Kidney glomerular epithelial cell (primary cell): ENCODE data around the gene SMARCA4.
A peak's percentile ranks its signal among the peaks of the same experiment; 100 is the strongest.
"Not testable (repeated sequence)": the region's sequence is repeated elsewhere in the genome, so short reads cannot be mapped to it uniquely, and the experiment has no call there.

Experiments used
- DNase-seq: peaks from one replicate; lab custom pipeline; 2025; lab: John Stamatoyannopoulos, UW

SMARCA4 gene

DNA sequence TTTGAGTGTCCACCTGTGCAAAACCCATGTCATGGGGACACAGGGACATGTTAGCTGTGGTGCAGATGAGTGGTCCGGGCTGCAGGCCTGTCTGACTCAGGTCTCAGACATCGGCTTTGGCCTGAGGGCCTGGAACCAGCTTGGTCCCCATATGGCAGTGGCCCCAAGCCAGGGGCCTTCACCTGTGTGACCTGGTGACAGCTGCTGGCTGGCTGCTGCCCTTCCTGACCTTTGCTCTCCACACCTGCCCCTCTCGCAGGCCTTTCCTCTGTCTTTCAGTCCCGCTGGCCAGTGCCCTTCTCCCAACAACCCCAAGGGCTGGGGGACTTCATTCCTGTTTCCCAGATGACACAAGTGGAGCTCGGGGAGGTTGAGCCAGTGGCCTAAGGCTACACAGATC is 105.5 kb downstream of the SMARCA4 start:
- no peak for DNase-seq

DNA sequence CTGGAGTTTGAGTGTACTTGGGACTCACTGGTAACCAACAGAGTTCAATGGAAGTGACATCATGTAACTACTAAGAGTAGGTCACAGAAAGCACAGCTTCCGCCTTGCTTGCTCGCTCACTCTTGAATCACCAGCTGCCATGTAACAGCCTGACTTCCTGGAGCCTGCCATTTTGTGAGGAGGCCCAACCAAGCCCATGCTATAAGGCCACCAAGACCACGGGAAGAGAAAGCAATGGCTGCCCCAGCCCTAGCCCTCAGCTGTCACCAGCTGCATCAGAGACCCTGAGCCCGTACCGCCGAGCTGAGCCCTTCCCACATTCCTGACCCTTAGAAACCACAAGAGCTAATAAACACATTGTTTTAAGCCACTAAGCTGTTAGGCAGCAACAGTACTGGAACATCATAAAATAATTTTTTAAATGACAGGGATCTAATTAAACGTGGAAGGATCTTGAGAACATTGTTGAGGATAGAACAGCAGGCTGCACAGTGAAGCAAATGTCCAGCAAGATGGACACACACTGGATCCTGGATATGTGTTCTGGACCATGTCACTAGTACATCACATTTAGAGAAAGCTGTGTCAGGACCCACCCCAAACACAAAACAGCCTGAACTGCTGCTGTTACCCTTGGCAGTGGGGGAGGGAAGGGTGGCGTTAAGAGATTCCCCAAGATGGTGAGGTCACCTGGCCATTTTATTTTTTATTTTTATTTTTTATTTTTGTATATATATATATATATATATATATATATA is 106.7 kb downstream of the SMARCA4 start:
- no peak for DNase-seq

DNA sequence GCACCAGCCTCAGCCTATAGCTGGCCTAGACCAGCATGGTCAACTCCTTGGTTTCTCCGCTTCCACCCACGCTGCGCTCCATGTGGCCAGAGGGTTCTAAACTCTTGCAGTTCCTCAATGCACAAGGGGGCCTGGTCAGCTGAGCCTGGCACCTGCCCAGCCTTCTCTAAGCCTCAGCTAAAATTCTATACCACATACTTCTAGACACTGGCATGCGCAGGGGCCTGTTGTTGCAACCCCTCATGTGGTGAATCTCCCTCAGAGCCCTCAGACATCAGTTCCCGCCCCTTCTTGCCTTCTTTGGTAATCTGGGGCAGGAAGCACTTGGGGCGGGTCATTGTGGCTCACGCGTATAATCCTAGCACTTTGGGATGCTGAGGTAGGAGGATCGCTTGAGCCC is 108.7 kb downstream of the SMARCA4 start:
- no peak for DNase-seq

DNA sequence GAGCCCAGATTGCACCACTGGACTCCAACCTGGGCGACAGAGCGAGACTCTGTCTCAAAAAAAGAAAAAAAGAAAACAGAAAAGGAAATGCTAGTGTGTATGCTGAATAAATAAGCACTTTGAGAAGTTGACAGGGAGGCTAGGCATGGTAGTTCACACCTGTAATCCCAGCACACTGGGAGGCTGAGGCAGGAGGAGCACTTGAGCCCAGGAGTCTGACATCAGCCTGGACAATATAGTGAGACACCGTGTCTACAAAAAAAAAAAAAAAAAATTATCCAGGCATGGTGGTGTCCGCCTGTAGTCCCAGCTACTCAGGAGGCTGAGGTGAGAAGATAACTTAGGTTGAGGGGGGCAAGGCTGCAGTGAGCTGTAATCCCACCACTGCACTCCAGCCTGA is 109.3 kb downstream of the SMARCA4 start:
- DNase-seq = no peak

DNA sequence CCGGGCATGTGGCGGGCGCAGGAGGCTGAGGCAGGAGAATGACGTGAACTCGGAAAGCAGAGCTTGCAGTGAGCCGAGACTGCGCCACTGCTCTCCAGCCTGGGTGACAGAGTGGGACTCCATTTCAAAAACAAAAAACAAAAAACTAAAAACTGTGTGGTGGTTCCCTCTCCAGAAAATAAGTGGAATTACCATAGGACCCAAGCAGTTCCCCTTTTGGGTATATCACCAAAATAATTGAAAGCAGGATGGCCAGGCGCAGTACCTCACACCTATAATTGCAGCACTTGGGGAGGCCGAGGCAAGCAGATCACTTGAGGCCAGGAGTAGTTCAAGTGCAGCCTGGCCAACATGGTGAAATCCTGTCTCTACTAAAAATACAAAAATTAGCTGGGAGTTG is 112.7 kb downstream of the SMARCA4 start:
- no peak for DNase-seq

DNA sequence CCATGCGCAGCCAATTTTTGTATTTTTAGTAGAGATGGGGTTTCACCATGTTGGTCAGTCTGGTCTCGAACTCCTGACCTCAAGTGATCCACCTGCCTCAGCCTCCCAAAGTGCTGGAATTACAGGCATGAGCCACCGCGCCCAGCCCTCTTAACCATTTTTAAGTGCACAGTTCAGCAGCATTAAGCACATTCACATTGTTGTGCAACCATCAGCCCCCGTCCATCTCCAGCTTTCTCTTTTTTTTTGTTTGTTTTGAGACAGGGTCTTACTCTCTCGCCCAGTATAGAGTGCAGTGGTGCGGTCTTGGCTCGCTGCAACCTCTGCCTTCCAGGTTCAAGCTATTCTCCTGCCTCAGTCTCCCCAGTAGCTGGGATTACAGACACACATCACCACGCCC is 116.0 kb downstream of the SMARCA4 start:
- not testable (repeated sequence) for DNase-seq

DNA sequence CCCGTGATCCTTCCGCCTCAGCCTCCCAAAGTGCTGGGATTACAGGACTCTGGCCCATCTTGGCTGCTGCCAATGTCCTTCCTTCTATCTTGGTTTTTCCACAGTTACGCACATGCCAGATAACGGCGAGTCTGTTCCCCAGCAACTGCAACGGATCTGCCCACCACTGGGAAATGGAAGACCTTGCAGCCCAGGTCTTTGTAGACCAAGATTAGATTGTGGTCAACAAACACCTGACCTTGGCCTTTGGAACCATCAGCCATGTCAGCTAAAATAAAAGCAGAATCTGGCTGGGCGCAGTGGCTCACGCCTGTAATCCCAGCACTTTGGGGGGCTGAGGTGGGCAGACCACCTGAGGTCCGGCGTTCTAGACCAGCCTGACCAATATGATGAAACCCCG is 118.1 kb downstream of the SMARCA4 start:
- DNase-seq = no peak

DNA sequence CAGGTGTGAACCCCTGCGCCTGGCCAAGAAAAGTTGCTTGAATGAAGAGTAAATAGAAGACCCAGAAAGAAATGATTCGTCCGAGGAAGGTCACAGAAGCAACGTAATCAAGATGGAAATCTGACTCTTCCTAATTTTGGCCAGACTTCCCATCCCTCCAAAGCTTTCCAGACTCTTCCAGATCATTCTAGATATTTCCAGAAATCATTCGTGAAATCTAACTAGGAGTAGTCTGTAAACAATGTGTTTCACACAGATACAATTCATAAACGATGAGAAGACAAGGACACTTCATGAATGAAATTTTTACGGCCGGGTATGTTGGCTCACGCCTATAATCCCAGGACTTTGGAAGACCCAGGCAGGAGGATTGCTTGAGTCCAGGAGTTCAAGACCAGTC is 119.2 kb downstream of the SMARCA4 start:
- DNase-seq = no peak

DNA sequence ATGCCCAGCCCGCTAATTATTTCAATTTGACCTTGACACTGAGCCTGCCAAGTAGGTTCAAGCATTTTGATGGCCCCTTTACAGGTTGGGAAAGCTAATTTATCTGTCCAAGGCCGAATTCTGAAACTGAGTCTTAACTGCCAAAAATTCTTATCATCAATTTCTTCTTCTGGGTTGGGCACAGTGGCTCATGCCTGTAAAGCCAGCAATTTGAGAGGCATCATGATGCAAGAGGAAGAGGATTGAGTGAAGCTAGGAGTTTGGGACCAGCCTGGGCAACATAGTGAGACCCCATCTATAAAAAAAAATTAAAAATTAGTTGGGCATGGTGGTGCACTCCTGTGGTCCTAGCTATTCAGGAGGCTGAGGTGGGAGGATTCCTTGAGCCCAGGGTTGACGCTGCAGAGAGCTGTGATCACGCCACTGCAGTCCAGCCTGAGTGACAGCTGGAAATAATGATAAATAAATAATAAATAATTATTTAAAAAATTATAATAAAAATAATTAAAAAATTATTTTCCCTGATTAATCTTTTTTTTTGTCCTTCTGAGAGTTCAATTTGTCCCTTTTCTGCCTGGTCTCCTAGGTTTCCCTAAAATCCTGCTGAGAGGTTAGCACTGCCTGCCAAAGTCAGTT is 127.2 kb downstream of the SMARCA4 start:
- DNase-seq = no peak

DNA sequence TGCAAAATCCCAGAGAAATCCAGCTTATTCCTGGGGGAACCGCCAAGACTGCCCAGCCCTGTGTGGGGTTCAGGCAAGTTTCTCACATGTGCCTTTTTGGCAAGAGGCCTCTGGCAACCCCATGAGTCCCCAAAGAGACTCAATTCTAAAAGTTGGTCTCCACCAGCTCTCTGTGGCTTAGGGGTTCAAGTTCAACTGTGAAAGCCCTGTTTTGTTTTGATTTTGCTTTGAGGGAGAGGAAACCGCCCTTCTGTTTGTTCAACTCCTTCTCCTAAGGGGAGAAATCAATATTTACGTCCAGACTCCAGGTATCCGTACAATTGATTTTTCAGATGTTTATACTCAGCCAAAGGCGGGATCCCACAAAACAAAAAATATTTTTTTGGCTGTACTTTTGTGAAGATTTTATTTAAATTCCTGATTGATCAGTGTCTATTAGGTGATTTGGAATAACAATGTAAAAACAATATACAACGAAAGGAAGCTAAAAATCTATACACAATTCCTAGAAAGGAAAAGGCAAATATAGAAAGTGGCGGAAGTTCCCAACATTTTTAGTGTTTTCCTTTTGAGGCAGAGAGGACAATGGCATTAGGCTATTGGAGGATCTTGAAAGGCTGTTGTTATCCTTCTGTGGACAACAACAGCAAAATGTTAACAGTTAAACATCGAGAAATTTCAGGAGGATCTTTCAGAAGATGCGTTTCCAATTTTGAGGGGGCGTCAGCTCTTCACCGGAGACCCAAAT is 127.8 kb downstream of the SMARCA4 start:
- no peak for DNase-seq

DNA sequence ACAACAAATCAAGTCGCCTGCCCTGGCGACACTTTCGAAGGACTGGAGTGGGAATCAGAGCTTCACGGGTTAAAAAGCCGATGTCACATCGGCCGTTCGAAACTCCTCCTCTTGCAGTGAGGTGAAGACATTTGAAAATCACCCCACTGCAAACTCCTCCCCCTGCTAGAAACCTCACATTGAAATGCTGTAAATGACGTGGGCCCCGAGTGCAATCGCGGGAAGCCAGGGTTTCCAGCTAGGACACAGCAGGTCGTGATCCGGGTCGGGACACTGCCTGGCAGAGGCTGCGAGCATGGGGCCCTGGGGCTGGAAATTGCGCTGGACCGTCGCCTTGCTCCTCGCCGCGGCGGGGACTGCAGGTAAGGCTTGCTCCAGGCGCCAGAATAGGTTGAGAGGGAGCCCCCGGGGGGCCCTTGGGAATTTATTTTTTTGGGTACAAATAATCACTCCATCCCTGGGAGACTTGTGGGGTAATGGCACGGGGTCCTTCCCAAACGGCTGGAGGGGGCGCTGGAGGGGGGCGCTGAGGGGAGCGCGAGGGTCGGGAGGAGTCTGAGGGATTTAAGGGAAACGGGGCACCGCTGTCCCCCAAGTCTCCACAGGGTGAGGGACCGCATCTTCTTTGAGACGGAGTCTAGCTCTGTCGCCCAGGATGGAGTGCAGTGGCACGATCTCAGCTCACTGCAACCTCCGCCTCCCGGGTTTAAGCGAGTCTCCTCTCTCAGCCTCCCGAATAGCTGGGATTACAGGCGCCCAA is 128.6 kb downstream of the SMARCA4 start, which contains the start of gene LDLR:
Gene LDLR, plus strand, starts transcription at position 210 of the 760 bp plus-strand sequence. Its CDS starts 86 bp downstream, at position 296.
- peak; percentile 76 for DNase-seq

DNA sequence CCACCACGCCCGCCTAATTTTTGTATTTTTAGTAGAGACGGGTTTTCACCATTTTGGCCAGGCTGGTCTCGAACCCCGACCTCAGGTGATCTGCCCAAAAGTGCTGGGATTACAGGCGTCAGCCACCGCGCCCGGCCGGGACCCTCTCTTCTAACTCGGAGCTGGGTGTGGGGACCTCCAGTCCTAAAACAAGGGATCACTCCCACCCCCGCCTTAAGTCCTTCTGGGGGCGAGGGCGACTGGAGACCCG is 129.1 kb downstream of the SMARCA4 start:
- not testable (repeated sequence) for DNase-seq

DNA sequence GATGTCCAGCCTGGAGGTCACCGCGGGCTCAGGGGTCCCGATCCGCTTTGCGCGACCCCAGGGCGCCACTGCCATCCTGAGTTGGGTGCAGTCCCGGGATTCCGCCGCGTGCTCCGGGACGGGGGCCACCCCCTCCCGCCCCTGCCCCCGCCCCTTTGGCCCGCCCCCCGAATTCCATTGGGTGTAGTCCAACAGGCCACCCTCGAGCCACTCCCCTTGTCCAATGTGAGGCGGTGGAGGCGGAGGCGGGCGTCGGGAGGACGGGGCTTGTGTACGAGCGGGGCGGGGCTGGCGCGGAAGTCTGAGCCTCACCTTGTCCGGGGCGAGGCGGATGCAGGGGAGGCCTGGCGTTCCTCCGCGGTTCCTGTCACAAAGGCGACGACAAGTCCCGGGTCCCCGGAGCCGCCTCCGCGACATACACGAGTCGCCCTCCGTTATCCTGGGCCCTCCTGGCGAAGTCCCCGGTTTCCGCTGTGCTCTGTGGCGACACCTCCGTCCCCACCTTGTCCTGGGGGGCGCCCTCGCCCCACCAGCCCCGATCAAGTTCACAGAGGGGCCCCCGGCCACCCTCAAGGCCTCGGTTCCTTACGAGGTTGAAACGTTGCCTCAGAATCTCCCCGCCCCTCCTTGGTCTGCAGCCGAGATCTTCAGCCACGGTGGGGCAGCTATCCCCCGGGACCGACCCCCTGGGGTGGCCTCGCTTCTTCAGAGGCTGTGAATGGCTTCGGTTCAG is 129.6 kb downstream of the SMARCA4 start:
- DNase-seq = peak; percentile 86

DNA sequence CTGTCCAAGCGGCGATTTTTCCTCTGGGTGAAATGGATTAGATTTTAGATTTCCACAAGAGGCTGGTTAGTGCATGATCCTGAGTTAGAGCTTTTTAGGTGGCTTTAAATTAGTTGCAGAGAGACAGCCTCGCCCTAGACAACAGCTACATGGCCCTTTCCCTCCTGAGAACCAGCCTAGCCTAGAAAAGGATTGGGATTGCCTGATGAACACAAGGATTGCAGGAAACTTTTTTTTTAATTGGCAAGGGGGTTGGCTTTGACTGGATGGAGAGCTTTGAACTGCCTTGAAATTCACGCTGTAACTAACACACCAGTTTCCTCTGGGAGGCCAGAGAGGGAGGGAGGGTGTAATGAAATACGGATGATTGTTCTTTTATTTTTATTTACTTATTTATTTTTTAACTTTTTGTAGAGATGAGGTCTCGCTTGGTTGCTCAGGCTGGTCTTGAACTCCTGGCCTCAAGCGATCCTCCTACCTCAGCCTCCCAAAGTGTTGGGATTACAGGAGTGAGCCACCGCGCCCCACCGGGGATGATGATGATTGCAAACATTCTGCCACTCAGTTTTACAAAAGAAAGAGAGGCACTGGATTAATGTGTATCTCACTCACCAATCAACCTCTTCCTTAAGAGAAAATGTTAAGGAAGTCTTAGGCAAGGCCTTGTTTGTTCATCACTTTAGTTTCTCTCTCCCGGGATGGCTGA is 130.3 kb downstream of the SMARCA4 start:
- no peak for DNase-seq

DNA sequence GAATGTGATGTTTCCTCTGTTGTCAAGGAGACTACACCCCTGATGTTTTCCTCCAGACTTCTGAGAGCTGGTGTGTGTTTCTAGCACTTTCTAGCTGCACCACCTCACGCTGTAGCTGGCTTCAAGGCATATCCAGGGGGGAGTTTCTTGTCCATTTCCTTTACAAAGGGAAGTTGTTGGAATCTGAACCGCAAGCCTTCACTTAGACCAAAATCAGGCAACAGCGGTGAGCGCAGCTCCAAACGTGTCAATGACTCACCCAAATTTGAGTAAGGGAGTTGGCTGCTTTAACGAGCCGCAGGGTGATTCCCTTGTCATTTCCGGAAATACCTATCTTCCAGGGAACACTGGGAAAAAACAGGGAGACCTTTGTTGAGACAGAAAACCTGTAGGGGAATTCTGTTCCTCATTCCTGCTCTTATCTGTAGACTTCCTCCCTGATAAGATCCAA is 130.9 kb downstream of the SMARCA4 start:
- peak; percentile 89 for DNase-seq

DNA sequence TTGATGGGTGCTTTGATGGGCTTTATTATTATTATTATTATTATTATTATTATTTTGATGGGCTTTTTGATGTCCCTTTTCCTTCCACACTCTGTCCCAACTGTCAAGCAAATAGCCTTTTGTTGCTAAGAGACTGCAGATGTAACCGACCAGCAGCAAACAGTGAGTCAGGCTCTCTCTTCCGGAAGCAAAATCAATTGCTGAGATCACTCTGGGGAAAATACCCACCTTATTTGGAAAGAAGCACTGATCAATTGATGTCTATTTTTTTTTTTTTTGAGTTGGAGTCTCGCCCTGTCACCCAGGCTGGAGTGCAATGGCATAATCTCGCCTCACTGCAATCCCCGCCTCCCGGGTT is 131.3 kb downstream of the SMARCA4 start:
- peak; percentile 89 for DNase-seq

DNA sequence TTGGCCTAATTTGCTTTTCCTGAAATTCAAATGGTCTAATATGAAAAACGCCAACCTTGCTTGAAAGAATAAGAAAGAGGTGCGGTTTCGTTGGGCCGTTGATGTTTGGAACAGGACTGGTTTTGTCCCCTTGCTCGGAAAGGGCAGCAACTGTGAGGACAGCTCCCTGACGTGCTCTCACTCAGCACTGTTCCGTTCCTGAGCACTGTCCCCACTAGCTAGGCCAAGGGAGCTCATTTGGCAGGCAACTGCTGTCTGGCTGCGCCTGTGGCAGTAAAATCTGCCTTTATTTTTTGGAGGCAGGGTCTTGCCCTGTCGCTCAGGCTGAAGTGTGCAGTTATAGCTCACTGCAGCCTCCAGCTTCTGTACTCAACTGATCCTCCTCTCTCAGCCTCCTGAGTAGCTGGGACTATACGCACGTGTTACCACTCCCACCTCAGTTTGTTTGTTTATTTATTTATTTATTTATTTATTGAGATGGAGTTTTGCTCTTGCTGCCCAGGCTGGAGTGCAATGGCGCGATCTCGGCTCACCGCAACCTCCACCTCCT is 132.9 kb downstream of the SMARCA4 start:
- DNase-seq = no peak

DNA sequence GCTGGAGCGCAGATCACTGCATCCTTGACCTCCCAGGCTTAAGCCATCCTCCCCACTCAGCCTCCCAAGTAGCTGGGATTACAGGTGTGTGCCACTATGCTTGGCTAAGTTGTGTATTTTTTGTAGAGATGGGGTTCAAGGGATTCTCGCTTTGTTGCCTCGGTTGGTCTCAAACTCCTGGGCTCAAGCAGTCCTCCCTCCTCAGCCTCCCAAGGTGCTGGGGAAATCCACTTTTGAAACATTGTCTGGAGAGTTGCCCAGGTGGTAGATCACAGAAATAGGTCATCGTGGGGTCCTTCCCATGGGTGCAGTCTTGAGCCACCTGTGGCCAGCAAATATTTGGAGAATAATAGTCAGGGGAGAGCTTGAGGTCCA is 133.7 kb downstream of the SMARCA4 start:
- DNase-seq = no peak

DNA sequence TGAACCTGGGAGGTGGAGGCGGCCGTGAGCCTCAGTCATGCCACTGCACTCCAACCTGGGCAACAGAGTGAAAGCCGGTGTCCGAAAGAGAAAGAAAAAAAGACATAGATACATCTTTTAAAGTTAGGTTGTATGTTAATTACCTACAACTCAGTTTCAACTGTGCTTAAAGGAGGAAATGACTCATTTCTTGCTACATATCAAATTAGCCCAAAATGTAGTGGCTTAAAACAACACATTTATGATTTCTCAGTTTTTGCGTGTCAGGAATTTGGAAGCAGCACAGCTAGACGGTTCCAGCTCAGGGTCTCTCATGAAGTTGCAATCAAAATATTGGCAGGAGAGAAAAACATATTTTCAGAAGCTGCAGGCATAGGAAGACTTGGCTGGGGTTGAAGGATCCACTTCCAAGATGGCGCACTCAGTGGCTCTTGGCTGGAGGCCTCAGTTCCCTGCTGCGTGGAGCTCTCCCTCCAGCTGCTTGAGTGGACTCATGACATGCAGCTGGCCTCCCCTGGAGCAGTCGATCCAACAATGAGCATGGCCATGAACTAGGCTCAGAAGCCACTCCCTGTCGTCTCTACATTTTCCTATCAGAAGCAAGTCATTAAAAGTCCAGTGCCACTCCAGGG is 135.5 kb downstream of the SMARCA4 start:
- DNase-seq = peak; percentile 52

DNA sequence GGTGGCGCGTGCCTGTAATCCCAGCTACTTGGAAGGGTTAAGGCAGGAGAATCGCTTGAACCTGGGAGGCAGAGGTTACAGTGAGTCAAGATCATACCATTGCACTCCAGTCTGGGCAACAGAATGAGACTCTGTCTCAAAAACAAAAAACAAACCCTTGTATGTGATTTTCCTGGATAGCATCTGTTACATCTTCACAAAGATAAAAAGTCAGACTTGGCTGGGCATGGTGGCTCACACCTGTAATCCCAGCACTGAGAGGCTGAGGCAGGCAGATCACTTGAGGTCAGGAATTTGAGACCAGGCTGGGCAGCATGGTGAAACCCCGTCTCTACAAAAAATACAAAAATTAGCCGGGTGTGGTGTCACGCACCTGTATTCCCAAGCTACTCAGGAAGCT is 136.5 kb downstream of the SMARCA4 start:
- DNase-seq = not testable (repeated sequence)
